ENCODE results near the gene CNTN2. TPM values are rescaled to one million over a fixed set of nuclear protein-coding genes. Genes with fewer than 3 reads are reported as not detected.

CNTN2 gene
- polyA plus RNA-seq, 1 donor (not counting 4 experiments of a cell fraction or from before 2014, with no cell fraction given) = not detected

DNA sequence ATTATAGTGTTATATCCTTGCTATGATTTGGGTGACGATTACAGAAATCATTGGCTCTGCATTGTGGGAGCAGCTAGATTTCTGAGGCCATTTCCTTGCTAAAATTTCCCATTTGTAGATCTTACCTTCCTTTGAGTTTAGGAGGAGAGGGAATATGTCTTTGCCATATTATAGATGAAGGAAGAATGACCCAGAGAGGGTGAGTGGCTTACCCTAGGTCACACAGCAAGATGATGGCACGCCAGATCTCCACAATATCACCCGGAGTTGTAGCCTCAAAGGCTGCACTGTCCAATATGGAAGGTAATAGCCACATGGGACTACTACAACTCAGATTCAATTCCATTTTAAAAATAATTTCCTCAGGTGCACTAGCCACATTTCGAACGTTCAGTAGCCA lies 10.3 kb downstream of the CNTN2 start:
- no peak overlapping the region for H3K9ac ChIP-seq (ENCODE audit: control insufficient read depth, extremely low read depth, insufficient read depth, low read length)
- DNase-seq (ENCODE audit: low read depth, low spot score) = no peak
- TF ChIP-seq EZH2 (IDR thresholded peaks at IDR 0.05; ENCODE audit: low read length) (no peak), CTCF (optimal IDR thresholded peaks at IDR 0.05 in 1 of 3, IDR thresholded peaks at IDR 0.05 in 1 of 3, conservative IDR thresholded peaks at IDR 0.05 in 1 of 3; ENCODE audit: extremely low read depth in 1 of 3, insufficient read depth in 2 of 3, low read length in 3 of 3) (no peak)
- H3K36me3 ChIP-seq (ENCODE audit: control insufficient read depth in 2 of 2, extremely low read depth in 1 of 2, insufficient read depth in 2 of 2, low read length in 2 of 2) = no peaks in the 10 kb centered on the region
- H3K9me1 ChIP-seq (ENCODE audit: control insufficient read depth, extremely low read depth, insufficient read depth, low read length) = no peaks in the 10 kb centered on the region
- H2AFZ ChIP-seq (ENCODE audit: control insufficient read depth, low read length) = no peak overlapping the region
- no peaks in the 10 kb centered on the region for H3K4me1 ChIP-seq (ENCODE audit: control insufficient read depth, extremely low read depth, insufficient read depth, low read length)
- H3K27ac ChIP-seq (ENCODE audit: control insufficient read depth, insufficient read depth, low read length) = no peak overlapping the region
- H3K9me3 ChIP-seq (ENCODE audit: control insufficient read depth, low read depth, low read length) = no peaks in the 10 kb centered on the region
- no peaks in the 10 kb centered on the region for H3K79me2 ChIP-seq (ENCODE audit: control insufficient read depth, insufficient read depth, low read length)
- no peak overlapping the region for H3K4me2 ChIP-seq (ENCODE audit: control insufficient read depth, extremely low read depth, insufficient read depth, low read depth, low read length)
- H3K27me3 ChIP-seq (ENCODE audit: control insufficient read depth, extremely low read depth, insufficient read depth, low read length) = peaks cover 29% of the 10 kb centered on the region
- H3K4me3 ChIP-seq (ENCODE audit: control insufficient read depth in 2 of 3, extremely low read depth in 1 of 3, insufficient read depth in 2 of 3, low read depth in 1 of 3, low read length in 3 of 3) = no peak overlapping the region
- dilution Hi-C loops (cut with MboI; ENCODE audit: extremely low pct_ligation_motif_present, low sequenced_read_pairs) = no loop called here
- H4K20me1 ChIP-seq (ENCODE audit: control insufficient read depth, extremely low read depth, insufficient read depth, low read length) = no peaks in the 10 kb centered on the region
- no peak for FAIRE-seq

- peaks cover 23% of the 10 kb centered on the region for H3K27me3 ChIP-seq (ENCODE audit: control insufficient read depth, extremely low read depth, insufficient read depth, low read length)
- H3K9ac ChIP-seq (ENCODE audit: control insufficient read depth, extremely low read depth, insufficient read depth, low read length) = no peak overlapping the region
- H2AFZ ChIP-seq (ENCODE audit: control insufficient read depth, low read length) = no peak overlapping the region
- FAIRE-seq (no peak), DNase-seq (ENCODE audit: low read depth, low spot score) (no peak)
- dilution Hi-C loops (cut with MboI; ENCODE audit: extremely low pct_ligation_motif_present, low sequenced_read_pairs) = no loop called here
- no peaks in the 10 kb centered on the region for H3K9me3 ChIP-seq (ENCODE audit: control insufficient read depth, low read depth, low read length)
- H3K36me3 ChIP-seq (ENCODE audit: control insufficient read depth in 2 of 2, extremely low read depth in 1 of 2, insufficient read depth in 2 of 2, low read length in 2 of 2) = no peaks in the 10 kb centered on the region
- no peak for TF ChIP-seq EZH2 (IDR thresholded peaks at IDR 0.05; ENCODE audit: low read length)
- no peak for TF ChIP-seq CTCF (optimal IDR thresholded peaks at IDR 0.05 in 1 of 3, IDR thresholded peaks at IDR 0.05 in 1 of 3, conservative IDR thresholded peaks at IDR 0.05 in 1 of 3; ENCODE audit: extremely low read depth in 1 of 3, insufficient read depth in 2 of 3, low read length in 3 of 3)
- H3K27ac ChIP-seq (ENCODE audit: control insufficient read depth, insufficient read depth, low read length) = no peak overlapping the region
- H3K4me1 ChIP-seq (ENCODE audit: control insufficient read depth, extremely low read depth, insufficient read depth, low read length) = no peaks in the 10 kb centered on the region
- no peaks in the 10 kb centered on the region for H3K9me1 ChIP-seq (ENCODE audit: control insufficient read depth, extremely low read depth, insufficient read depth, low read length)
- no peaks in the 10 kb centered on the region for H4K20me1 ChIP-seq (ENCODE audit: control insufficient read depth, extremely low read depth, insufficient read depth, low read length)
- H3K4me3 ChIP-seq (ENCODE audit: control insufficient read depth in 2 of 3, extremely low read depth in 1 of 3, insufficient read depth in 2 of 3, low read depth in 1 of 3, low read length in 3 of 3) = no peak overlapping the region
- H3K79me2 ChIP-seq (ENCODE audit: control insufficient read depth, insufficient read depth, low read length) = no peaks in the 10 kb centered on the region
- no peak overlapping the region for H3K4me2 ChIP-seq (ENCODE audit: control insufficient read depth, extremely low read depth, insufficient read depth, low read depth, low read length)
Observed at GRCh38 chr1:205054013-205054412, 11.0 kb downstream of the CNTN2 start.
